Loucy (cell line): Measurements from ENCODE around the gene BEAN1.

Experiments
- CTCF ChIP-seq: fragments of 200-600 bp; sonication (generic); conservative IDR thresholded peaks from 2 replicates; pipeline ENCODE4 v1.5.1; 2014; ENCODE audit warnings: mild to moderate bottlenecking, antibody characterized with exemption, low read length
- EZH2phosphoT487 ChIP-seq: fragments of 200-600 bp; IDR thresholded peaks from 2 replicates; pipeline ENCODE4 v1.6.1; 2018; ENCODE audit warnings: antibody characterized with exemption, mild to moderate bottlenecking, moderate library complexity, borderline replicate concordance

- TF ChIP-seq CTCF (no peak), EZH2phosphoT487 (no peak)
Measured at GRCh38 chr16:66405057-66405783, 21.9 kb upstream of the BEAN1 start.
